K562 (cell line): ENCODE measurements around the gene PHF12. TPM values are rescaled to one million over a fixed set of nuclear protein-coding genes. Genes with fewer than 3 reads are reported as not detected.

Experiments used
- EP300 ChIP-seq: IDR thresholded peaks from 2 replicates; pipeline ENCODE4 v1.6.1; 2012; ENCODE audit warnings: low read length, improper control_type of control experiment
- LEF1 ChIP-seq: fragments of 450-650 bp; IDR thresholded peaks from 2 replicates; pipeline ENCODE4 v1.6.1; 2016; ENCODE audit warnings: mild to moderate bottlenecking
- NCOA1 ChIP-seq: fragments of 450-650 bp; IDR thresholded peaks from 2 replicates; pipeline ENCODE4 v1.6.1; 2016; ENCODE audit warnings: low read depth
- PTBP1 ChIP-seq: fragments of 200-400 bp; formaldehyde crosslinking; IDR thresholded peaks from 2 replicates; pipeline ENCODE4 v1.6.1; 2017; ENCODE audit warnings: low read depth, low read length
- SMARCA4 ChIP-seq: fragments of 450-650 bp; IDR thresholded peaks from 2 replicates; pipeline ENCODE4 v1.6.1; 2016
- SOX6 ChIP-seq: fragments of 450-650 bp; IDR thresholded peaks from 2 replicates; pipeline ENCODE4 v1.6.1; 2014; ENCODE audit warnings: mild to moderate bottlenecking
- TEAD4 ChIP-seq, 2 experiments: sonication (generic) in 1 of 2; formaldehyde crosslinking in 1 of 2; IDR thresholded peaks; 2 replicates each; pipeline versions ENCODE4 v1.6.1 to v1.8.0; 2012 to 2022; ENCODE audit warnings: borderline replicate concordance in 1 of 2, inconsistent platforms in 1 of 2, low read length in 1 of 2, mild to moderate bottlenecking in 1 of 2, missing genetic modification reagents in 1 of 2
- ZMIZ1 ChIP-seq, 2 experiments: fragments of 150-350 bp in 1 of 2; IDR thresholded peaks; 2 replicates each; pipeline ENCODE4 v1.6.1; 2012 to 2016; ENCODE audit warnings: low read depth in 2 of 2, low read length in 2 of 2, mild to moderate bottlenecking in 1 of 2, moderate library complexity in 1 of 2
- polyA plus RNA-seq, 8 experiments: library from polyadenylated mRNA; depleted of rRNA in 4 of 8; stranded (reverse) in 5 of 8; unstranded in 3 of 8; fragments of >200 nt; fragmentation: Nextera tagmentation in 2 of 8; fragmentation: Illumina TruSeq in 1 of 8; extraction: Ambion mirVana in 2 of 8; extraction: Trizol in 1 of 8; gene quantifications; 2 replicates each; pipeline versions ENCODE4 v1.2.1 to v1.2.3, GENCODE V29; 2011 to 2014; ENCODE audit warnings: inconsistent platforms in 1 of 8, missing spikeins in 1 of 8
- total RNA-seq, 7 experiments: library from RNA; depleted of rRNA in 6 of 7; stranded (reverse); fragments of >200 nt in 6 of 7; fragmentation: Illumina TruSeq in 2 of 7; extraction: Trizol in 2 of 7; gene quantifications; 2 replicates each; pipeline versions ENCODE4 v1.2.1 to v1.2.3, GENCODE V29; 2011 to 2021; ENCODE audit warnings: low replicate concordance in 1 of 7
- TF ChIP-seq, protein P1 (sequence below): fragments of 250-450 bp; sonication (Bioruptor Pico); IDR thresholded peaks from 2 replicates; pipeline ENCODE4 v1.4.0; 2020
- TF ChIP-seq, protein P2 (sequence below), 2 experiments: IDR thresholded peaks in 1 of 2; conservative IDR thresholded peaks in 1 of 2; 2 replicates each; pipeline ENCODE4 v1.6.1; 2016; ENCODE audit warnings: low read depth in 2 of 2, mild to moderate bottlenecking in 1 of 2, missing compliant biosample characterization in 1 of 2, missing genetic modification characterization in 1 of 2, moderate library complexity in 1 of 2

The PHF12 gene
- total and polyA plus RNA-seq, 9 of the 15 experiments (the other 6 are each of a cell fraction or from before 2014, with no cell fraction given): 0.82 to 31.3 (median 13.5) TPM

- TF ChIP-seq LEF1 (peak; percentile 77; the same call in 1 of the 2 replicates), TEAD4 (IDR thresholded peaks at IDR 0.05; ENCODE audit: low read length) (0 out of 2 replicates have a peak, but pooled peaks have one; percentile 8), TEAD4 (CRISPR knock-in tag; IDR thresholded peaks at IDR 0.05; ENCODE audit: borderline replicate concordance) (no peak), SMARCA4 (peak; percentile 39; the same call in 1 of the 2 replicates), NCOA1 (peak; percentile 60; the same call in 1 of the 2 replicates), SOX6 (peak; percentile 47; the same call in 1 of the 2 replicates), PTBP1 (no peak), EP300 (peak; percentile 66; the same call in 1 of the 2 replicates), ZMIZ1 (IDR thresholded peaks at IDR 0.05; ENCODE audit: low read depth in 2 of 2, low read length in 2 of 2) (no peak)
- TF ChIP-seq, protein P1, sequence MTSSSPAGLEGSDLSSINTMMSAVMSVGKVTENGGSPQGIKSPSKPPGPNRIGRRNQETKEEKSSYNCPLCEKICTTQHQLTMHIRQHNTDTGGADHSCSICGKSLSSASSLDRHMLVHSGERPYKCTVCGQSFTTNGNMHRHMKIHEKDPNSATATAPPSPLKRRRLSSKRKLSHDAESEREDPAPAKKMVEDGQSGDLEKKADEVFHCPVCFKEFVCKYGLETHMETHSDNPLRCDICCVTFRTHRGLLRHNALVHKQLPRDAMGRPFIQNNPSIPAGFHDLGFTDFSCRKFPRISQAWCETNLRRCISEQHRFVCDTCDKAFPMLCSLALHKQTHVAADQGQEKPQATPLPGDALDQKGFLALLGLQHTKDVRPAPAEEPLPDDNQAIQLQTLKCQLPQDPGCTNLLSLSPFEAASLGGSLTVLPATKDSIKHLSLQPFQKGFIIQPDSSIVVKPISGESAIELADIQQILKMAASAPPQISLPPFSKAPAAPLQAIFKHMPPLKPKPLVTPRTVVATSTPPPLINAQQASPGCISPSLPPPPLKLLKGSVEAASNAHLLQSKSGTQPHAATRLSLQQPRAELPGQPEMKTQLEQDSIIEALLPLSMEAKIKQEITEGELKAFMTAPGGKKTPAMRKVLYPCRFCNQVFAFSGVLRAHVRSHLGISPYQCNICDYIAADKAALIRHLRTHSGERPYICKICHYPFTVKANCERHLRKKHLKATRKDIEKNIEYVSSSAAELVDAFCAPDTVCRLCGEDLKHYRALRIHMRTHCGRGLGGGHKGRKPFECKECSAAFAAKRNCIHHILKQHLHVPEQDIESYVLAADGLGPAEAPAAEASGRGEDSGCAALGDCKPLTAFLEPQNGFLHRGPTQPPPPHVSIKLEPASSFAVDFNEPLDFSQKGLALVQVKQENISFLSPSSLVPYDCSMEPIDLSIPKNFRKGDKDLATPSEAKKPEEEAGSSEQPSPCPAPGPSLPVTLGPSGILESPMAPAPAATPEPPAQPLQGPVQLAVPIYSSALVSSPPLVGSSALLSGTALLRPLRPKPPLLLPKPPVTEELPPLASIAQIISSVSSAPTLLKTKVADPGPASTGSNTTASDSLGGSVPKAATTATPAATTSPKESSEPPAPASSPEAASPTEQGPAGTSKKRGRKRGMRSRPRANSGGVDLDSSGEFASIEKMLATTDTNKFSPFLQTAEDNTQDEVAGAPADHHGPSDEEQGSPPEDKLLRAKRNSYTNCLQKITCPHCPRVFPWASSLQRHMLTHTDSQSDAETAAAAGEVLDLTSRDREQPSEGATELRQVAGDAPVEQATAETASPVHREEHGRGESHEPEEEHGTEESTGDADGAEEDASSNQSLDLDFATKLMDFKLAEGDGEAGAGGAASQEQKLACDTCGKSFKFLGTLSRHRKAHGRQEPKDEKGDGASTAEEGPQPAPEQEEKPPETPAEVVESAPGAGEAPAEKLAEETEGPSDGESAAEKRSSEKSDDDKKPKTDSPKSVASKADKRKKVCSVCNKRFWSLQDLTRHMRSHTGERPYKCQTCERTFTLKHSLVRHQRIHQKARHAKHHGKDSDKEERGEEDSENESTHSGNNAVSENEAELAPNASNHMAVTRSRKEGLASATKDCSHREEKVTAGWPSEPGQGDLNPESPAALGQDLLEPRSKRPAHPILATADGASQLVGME (CRISPR knock-in tag): 0 out of 2 replicates have a peak, but pooled peaks have one; percentile 19
- TF ChIP-seq, protein P2, sequence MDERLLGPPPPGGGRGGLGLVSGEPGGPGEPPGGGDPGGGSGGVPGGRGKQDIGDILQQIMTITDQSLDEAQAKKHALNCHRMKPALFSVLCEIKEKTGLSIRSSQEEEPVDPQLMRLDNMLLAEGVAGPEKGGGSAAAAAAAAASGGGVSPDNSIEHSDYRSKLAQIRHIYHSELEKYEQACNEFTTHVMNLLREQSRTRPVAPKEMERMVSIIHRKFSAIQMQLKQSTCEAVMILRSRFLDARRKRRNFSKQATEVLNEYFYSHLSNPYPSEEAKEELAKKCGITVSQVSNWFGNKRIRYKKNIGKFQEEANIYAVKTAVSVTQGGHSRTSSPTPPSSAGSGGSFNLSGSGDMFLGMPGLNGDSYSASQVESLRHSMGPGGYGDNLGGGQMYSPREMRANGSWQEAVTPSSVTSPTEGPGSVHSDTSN (CRISPR knock-in tag; IDR thresholded peaks at IDR 0.05; ENCODE audit: low read depth): no peak
- TF ChIP-seq, protein P2 (tag; conservative IDR thresholded peaks at IDR 0.05; ENCODE audit: low read depth): peak; percentile 89
Measured at GRCh38 chr17:28925912-28926365, 25.4 kb downstream of the PHF12 start (continued).
